ENCODE data around the gene CMSS1. TPM values are rescaled to one million over a fixed set of nuclear protein-coding genes. Genes with fewer than 3 reads are reported as not detected.

CMSS1 gene
- total and polyA plus RNA-seq, 2 donors (not counting 1 experiment from before 2014, with no cell fraction given): 7.3 to 22.8 TPM

GRCh38 chr3:99873269-99874102, 55.8 kb downstream of the CMSS1 start:
- Histone ChIP-seq H2AFZ (ENCODE audit: insufficient read depth, low read depth, low read length, poor library complexity, severe bottlenecking) (no peak overlapping the region), H3K4me2 (replicated peaks; ENCODE audit: low read depth, low read length, poor library complexity, severe bottlenecking) (no peak overlapping the region), H3K27ac (ENCODE audit: low read length in 2 of 2) (no peak overlapping the region), H3K9ac (ENCODE audit: low read length) (no peak overlapping the region), H3K27me3 (replicated peaks in 1 of 4; ENCODE audit: control extremely low read depth in 1 of 4, control insufficient read depth in 3 of 4, insufficient read depth in 4 of 4, low read length in 3 of 4) (no peaks in the 10 kb centered on the region), H3K9me3 (ENCODE audit: control extremely low read depth in 1 of 3, control insufficient read depth in 2 of 3, insufficient read depth in 1 of 3, low read length in 2 of 3) (no peaks in the 10 kb centered on the region), H3K4me1 (ENCODE audit: control insufficient read depth in 2 of 2, insufficient read depth in 2 of 2, low read length in 2 of 2) (peaks cover 6 to 8% of the 10 kb centered on the region in 2 donors), H4K20me1 (ENCODE audit: control insufficient read depth, insufficient read depth, low read length, poor library complexity, severe bottlenecking) (peaks cover 3% of the 10 kb centered on the region), H3K4me3 (ENCODE audit: control extremely low read depth in 1 of 5, extremely low read depth in 1 of 5, insufficient read depth in 1 of 5, low read depth in 2 of 5, low read length in 4 of 5) (no peak overlapping the region), H3K79me2 (ENCODE audit: control insufficient read depth, insufficient read depth, low read length) (peaks cover 12% of the 10 kb centered on the region), H3K36me3 (replicated peaks in 1 of 2; ENCODE audit: control extremely low read depth in 1 of 2, control insufficient read depth in 1 of 2, extremely low read depth in 1 of 2, insufficient read depth in 2 of 2, low read length in 1 of 2) (peaks cover 0 to 1% of the 10 kb centered on the region in 2 experiments)
- Mint-ChIP-seq H3K4me1 (peaks cover 16% of the 10 kb centered on the region), H3K9me3 (ENCODE audit: insufficient read depth) (no peaks in the 10 kb centered on the region), H3K27me3 (no peaks in the 10 kb centered on the region), H3K27ac (no peak overlapping the region), H3K4me3 (no peak overlapping the region)
- intact Hi-C loops (cut with micrococcal nuclease): no loop called here
- ChIA-PET CTCF (no interaction called here), POLR2A (no interaction called here)
- no peak for DNase-seq
- no CpG with 5 or more reads among the region's 2 CpGs for WGBS (ENCODE audit: insufficient coverage)
- ATAC-seq (ENCODE audit: low read depth): no peak
- no peak for TF ChIP-seq CTCF (IDR thresholded peaks at IDR 0.05)
- TF ChIP-seq EZH2 (IDR thresholded peaks at IDR 0.05; ENCODE audit: borderline replicate concordance, insufficient read depth, low read depth, low read length, poor library complexity, severe bottlenecking): no peak

Data from B cell (primary cell).